ENCODE data around the gene EIF4EBP3.

The EIF4EBP3 gene

GRCh38 chr5:140551872-140552271 lies 4.4 kb downstream of the EIF4EBP3 start:
- Histone ChIP-seq H3K4me2 (no peak overlapping the region), H3K4me1 (ENCODE audit: low read depth, poor library complexity, severe bottlenecking) (peaks cover 36% of the 10 kb centered on the region), H2AFZ (ENCODE audit: low read depth) (no peak overlapping the region), H3K27ac (no peak overlapping the region), H3K79me2 (ENCODE audit: insufficient read depth, low read depth) (peaks cover 49% of the 10 kb centered on the region), H3K27me3 (ENCODE audit: insufficient read depth, low read depth) (no peaks in the 10 kb centered on the region), H3K9ac (no peak overlapping the region), H4K20me1 (ENCODE audit: insufficient read depth) (no peaks in the 10 kb centered on the region), H3K36me3 (ENCODE audit: insufficient read depth) (no peaks in the 10 kb centered on the region), H3K4me3 (IDR thresholded peaks at IDR 0.05; ENCODE audit: insufficient read depth, low read depth, low read length) (no peak overlapping the region)
- TF ChIP-seq CTCF (conservative IDR thresholded peaks at IDR 0.05; ENCODE audit: low read depth, low read length), result no peak

- H3K79me2 ChIP-seq (ENCODE audit: insufficient read depth, low read depth), result peaks cover 50% of the 10 kb centered on the region
- no peak overlapping the region for H3K9ac ChIP-seq
- H3K4me3 ChIP-seq (IDR thresholded peaks at IDR 0.05; ENCODE audit: insufficient read depth, low read depth, low read length), result no peak overlapping the region
- no peaks in the 10 kb centered on the region for H3K27me3 ChIP-seq (ENCODE audit: insufficient read depth, low read depth)
- H2AFZ ChIP-seq (ENCODE audit: low read depth), result no peak overlapping the region
- no peaks in the 10 kb centered on the region for H4K20me1 ChIP-seq (ENCODE audit: insufficient read depth)
- H3K36me3 ChIP-seq (ENCODE audit: insufficient read depth), result no peaks in the 10 kb centered on the region
- 0 out of 2 replicates have a peak overlapping the region, but pooled peaks have one; percentile 5 for H3K4me2 ChIP-seq
- TF ChIP-seq CTCF (conservative IDR thresholded peaks at IDR 0.05; ENCODE audit: low read depth, low read length), result no peak
- peaks cover 42% of the 10 kb centered on the region for H3K4me1 ChIP-seq (ENCODE audit: low read depth, poor library complexity, severe bottlenecking)
- H3K27ac ChIP-seq, result no peak overlapping the region
Measured at GRCh38 chr5:140553657-140554056, 6.2 kb downstream of the EIF4EBP3 start.

- H3K4me2 ChIP-seq, result no peak overlapping the region; the same call in 1 of the 2 replicates
- TF ChIP-seq CTCF (conservative IDR thresholded peaks at IDR 0.05; ENCODE audit: low read depth, low read length), result no peak
- H3K4me1 ChIP-seq (ENCODE audit: low read depth, poor library complexity, severe bottlenecking), result peaks cover 42% of the 10 kb centered on the region
- no peaks in the 10 kb centered on the region for H4K20me1 ChIP-seq (ENCODE audit: insufficient read depth)
- no peak overlapping the region for H3K27ac ChIP-seq
- no peak overlapping the region for H3K4me3 ChIP-seq (IDR thresholded peaks at IDR 0.05; ENCODE audit: insufficient read depth, low read depth, low read length)
- no peak overlapping the region for H3K9ac ChIP-seq
- H3K27me3 ChIP-seq (ENCODE audit: insufficient read depth, low read depth), result no peaks in the 10 kb centered on the region
- no peaks in the 10 kb centered on the region for H3K36me3 ChIP-seq (ENCODE audit: insufficient read depth)
- H2AFZ ChIP-seq (ENCODE audit: low read depth), result no peak overlapping the region
- H3K79me2 ChIP-seq (ENCODE audit: insufficient read depth, low read depth), result peaks cover 50% of the 10 kb centered on the region
Measured at GRCh38 chr5:140554454-140554853, 7.0 kb downstream of the EIF4EBP3 start.

- Histone ChIP-seq H2AFZ (ENCODE audit: low read depth) (no peak overlapping the region), H3K36me3 (ENCODE audit: insufficient read depth) (no peaks in the 10 kb centered on the region), H3K4me1 (ENCODE audit: low read depth, poor library complexity, severe bottlenecking) (peaks cover 42% of the 10 kb centered on the region), H3K9ac (peak overlapping the region; percentile 71; the same call in 1 of the 2 replicates), H3K27ac (peak overlapping the region; percentile 40; the same call in 1 of the 2 replicates), H3K4me2 (peak overlapping the region; percentile 75), H3K4me3 (IDR thresholded peaks at IDR 0.05; ENCODE audit: insufficient read depth, low read depth, low read length) (no peak overlapping the region), H3K79me2 (ENCODE audit: insufficient read depth, low read depth) (peaks cover 50% of the 10 kb centered on the region), H3K27me3 (ENCODE audit: insufficient read depth, low read depth) (no peaks in the 10 kb centered on the region), H4K20me1 (ENCODE audit: insufficient read depth) (no peaks in the 10 kb centered on the region)
- TF ChIP-seq CTCF (conservative IDR thresholded peaks at IDR 0.05; ENCODE audit: low read depth, low read length), result no peak
Measured at GRCh38 chr5:140555747-140556312, 8.4 kb downstream of the EIF4EBP3 start.
